ENCODE measurements around the gene GCK. TPM values are rescaled to one million over a fixed set of nuclear protein-coding genes. Genes with fewer than 3 reads are reported as not detected.

GCK gene
- total RNA-seq, 3 donors from 2014 or later: 0.17 TPM; not detected in 2

GRCh38 chr7:44221231-44221791, 32.1 kb upstream of the GCK start:
- peak in 2 of 3 donors; percentile 23 to 29 for DNase-seq
- H3K36me3 ChIP-seq (ENCODE audit: low read depth): no peaks in the 10 kb centered on the region
- no peak for TF ChIP-seq CTCF (IDR thresholded peaks at IDR 0.05)
- H3K4me3 ChIP-seq: no peak overlapping the region
- H3K9me3 ChIP-seq: no peaks in the 10 kb centered on the region
- intact Hi-C loops (cut with DNase I, micrococcal nuclease): no loop called here
- ATAC-seq: no peak
- H3K4me1 ChIP-seq (ENCODE audit: low read depth): no peaks in the 10 kb centered on the region

- TF ChIP-seq CTCF (IDR thresholded peaks at IDR 0.05): no peak
- no peaks in the 10 kb centered on the region for H3K4me1 ChIP-seq (ENCODE audit: low read depth)
- H3K9me3 ChIP-seq: no peaks in the 10 kb centered on the region
- ATAC-seq: no peak
- no peak overlapping the region for H3K4me3 ChIP-seq
- no peaks in the 10 kb centered on the region for H3K36me3 ChIP-seq (ENCODE audit: low read depth)
- DNase-seq: peak in 2 of 3 donors; percentile 7 to 38
- intact Hi-C loops (cut with DNase I, micrococcal nuclease): no loop called here
Observed at GRCh38 chr7:44220358-44221112, 31.3 kb upstream of the GCK start.

- no peak for TF ChIP-seq CTCF (IDR thresholded peaks at IDR 0.05)
- H3K9me3 ChIP-seq: no peaks in the 10 kb centered on the region
- no peaks in the 10 kb centered on the region for H3K4me1 ChIP-seq (ENCODE audit: low read depth)
- H3K4me3 ChIP-seq: no peak overlapping the region
- intact Hi-C loops (cut with DNase I, micrococcal nuclease): no loop called here
- DNase-seq (peak in 2 of 3 donors; percentile 1 to 38), ATAC-seq (no peak)
- H3K36me3 ChIP-seq (ENCODE audit: low read depth): no peaks in the 10 kb centered on the region
Observed at GRCh38 chr7:44220046-44220357, 30.8 kb upstream of the GCK start.

- Histone ChIP-seq H3K36me3 (ENCODE audit: low read depth) (no peaks in the 10 kb centered on the region), H3K4me3 (no peak overlapping the region), H3K4me1 (ENCODE audit: low read depth) (no peaks in the 10 kb centered on the region), H3K9me3 (no peaks in the 10 kb centered on the region)
- ATAC-seq (no peak), DNase-seq (peak in 2 of 3 donors; percentile 13 to 21)
- TF ChIP-seq CTCF (IDR thresholded peaks at IDR 0.05): no peak
- intact Hi-C loops (cut with DNase I, micrococcal nuclease): no loop called here
Observed at GRCh38 chr7:44219371-44220045, 30.3 kb upstream of the GCK start.

- Histone ChIP-seq H3K9me3 (no peaks in the 10 kb centered on the region), H3K4me3 (no peak overlapping the region), H3K36me3 (ENCODE audit: low read depth) (no peaks in the 10 kb centered on the region), H3K4me1 (ENCODE audit: low read depth) (no peaks in the 10 kb centered on the region)
- ATAC-seq (no peak), DNase-seq (peak in 2 of 3 donors; percentile 15 to 36)
- intact Hi-C loops (cut with DNase I, micrococcal nuclease): no loop called here
- no peak for TF ChIP-seq CTCF (IDR thresholded peaks at IDR 0.05)
Observed at GRCh38 chr7:44218418-44219201, 29.4 kb upstream of the GCK start.

All from mucosa of descending colon (tissue), 3 donors.